ENCODE results near the gene FAM229A.

The FAM229A gene

DNA sequence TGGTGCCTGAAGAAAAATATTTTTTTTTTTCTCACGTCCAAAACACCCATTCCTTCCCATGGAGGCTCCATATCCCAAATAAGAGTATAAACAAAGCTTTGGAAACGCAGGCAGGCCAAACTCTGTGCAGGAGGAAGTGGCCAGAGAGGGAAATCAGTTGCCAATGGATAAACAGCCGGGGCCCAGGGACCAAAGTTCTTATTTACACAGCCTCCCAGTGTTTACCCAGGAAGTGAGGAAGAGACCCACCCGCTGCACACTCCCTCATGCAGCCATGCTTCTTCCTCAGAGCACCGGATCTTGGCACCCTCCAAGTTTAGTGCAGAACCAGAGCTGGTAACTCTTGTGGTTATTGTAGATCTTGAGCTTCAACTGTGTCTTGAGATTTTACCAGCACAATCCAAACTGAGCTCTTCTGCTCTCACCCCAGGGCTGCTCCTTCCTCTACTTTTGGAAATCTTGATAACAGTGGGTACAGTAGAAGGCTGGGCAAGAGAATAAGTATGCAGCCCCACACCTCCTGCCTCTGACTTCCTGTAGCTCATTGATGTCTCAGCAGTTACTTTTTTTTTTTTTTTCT lies 40.5 kb downstream of the FAM229A start:
- DNase-seq, result no peak

DNA sequence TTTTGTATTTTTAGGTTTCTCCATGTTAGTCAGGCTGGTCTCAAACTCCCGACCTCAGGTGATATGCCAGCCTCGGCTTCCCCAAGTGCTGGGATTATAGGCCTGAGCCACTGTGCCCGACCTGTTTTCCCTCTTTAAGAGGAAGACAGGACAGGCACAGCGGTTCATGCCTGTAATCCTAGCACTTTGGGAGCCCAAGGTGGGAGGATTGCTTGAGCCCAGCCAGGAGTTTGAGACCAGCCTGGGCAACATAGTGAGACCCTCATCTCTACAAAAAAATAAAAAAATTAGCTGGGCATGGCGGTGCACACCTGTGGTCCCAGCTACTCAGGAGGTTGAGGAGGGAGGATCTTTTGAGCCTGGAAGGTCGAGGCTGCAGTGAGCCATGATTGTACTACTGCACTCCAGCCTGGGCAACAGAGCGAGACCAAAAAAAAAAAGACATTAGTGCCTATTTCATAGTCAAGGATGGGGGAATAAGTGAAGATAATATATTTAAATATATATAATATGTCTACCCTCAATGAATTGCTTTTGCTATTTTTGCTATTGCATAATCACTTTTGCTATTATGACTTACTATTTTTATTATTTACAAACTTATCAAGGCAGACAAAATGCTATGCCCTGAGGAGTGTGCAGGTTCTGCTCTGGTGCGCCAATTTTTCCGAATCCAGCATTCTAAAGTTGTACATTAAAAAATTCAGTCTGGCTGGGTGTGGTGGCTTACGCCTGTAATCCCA lies 44.0 kb downstream of the FAM229A start:
- no peak for DNase-seq

DNA sequence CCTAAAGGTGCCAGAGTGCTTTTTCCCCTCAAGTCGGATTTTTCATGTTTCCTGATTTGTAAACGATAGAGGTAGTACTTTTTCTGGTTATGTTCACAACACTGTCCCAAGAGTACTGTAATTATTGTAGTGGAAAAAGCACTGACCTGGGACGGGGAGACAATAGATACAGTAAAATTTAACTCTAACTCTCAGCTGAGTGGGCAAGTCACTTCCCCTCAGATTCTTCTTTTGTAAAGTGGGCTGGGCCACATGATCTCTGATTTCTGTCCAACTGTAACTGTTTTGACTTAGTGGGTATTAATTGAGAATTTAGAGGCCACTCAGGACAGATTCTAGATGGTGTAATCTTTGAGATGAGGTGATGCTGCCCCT lies 45.4 kb downstream of the FAM229A start:
- no peak for DNase-seq

DNA sequence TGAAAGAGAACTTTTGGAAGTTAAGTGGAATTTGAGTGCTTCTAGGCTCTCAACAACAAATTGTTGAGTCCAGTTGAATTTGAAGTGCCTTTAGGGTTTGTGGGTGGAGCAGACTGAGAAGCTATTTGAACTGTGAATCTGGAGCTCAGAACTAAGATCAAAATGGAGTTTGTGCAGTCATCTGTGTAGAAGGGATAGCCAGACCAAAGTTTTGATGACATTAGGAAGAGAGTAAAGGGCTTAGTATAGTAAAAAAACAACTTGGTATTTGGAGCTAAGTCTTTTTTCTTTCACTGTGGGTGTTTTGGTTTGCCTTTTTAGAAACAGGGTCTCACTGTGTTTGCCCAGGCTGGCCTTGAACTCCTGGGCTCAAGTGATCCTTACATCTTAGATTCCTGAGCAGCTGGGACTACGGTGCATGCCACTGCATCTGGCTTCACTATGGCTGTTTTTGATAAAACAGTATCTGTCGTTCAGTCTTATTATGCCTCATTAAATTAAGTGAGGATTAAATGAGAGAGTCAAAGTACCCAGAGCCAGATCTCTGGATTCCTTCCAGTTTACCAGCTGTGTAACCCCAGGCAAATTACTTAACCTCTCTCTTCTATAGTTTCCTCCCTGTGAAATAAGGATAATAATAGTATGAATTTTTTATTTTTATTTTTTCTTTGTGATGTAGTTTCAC lies 50.4 kb downstream of the FAM229A start:
- no peak for DNase-seq

All from T1000 (cell line).